GM12891 (cell line): ENCODE results near the gene AGPAT3.

ENCODE experiments used
- PAX5 ChIP-seq: IDR thresholded peaks from 2 replicates; pipeline ENCODE4 v1.6.1; 2011; ENCODE audit warnings: low read length, moderate library complexity, mild to moderate bottlenecking; ENCODE audit not compliant: insufficient read depth, severe bottlenecking
- POLR2A ChIP-seq: IDR thresholded peaks from 2 replicates; pipeline ENCODE4 v1.6.1; 2011; ENCODE audit warnings: low read depth, low read length, control low read depth
- POLR2AphosphoS5 ChIP-seq: IDR thresholded peaks from 2 replicates; pipeline ENCODE4 v1.6.1; 2011; ENCODE audit warnings: low read depth, low read length, control low read depth
- SPI1 ChIP-seq: IDR thresholded peaks from 2 replicates; pipeline ENCODE4 v1.6.1; 2011; ENCODE audit warnings: low read depth, low read length, control low read depth
- TAF1 ChIP-seq: IDR thresholded peaks from 2 replicates; pipeline ENCODE4 v1.6.1; 2011; ENCODE audit warnings: low read depth, low read length, control low read depth

DNA sequence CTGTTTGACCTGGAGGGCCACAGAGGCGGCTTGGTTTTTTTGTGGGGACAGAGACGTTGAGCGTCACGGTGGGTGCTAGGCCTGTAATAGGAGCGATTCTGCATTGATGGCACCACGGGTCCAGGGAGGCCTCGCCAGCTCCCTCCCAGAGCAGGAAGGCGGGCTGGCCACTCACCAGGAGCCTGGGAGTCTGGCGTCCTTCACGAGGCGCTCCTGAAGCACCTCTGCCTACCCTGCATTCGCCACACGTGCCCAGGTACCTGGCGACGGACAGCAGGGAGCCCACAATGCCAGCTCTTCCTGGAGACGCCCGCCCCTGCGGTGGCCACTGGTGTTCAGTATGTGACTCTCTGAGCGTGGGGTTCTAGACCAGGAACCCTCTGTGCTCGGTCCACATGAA is 77.2 kb downstream of the AGPAT3 start:
- TF ChIP-seq PAX5, result no peak
- no peak for TF ChIP-seq POLR2A
- TF ChIP-seq SPI1, result no peak
- TF ChIP-seq POLR2AphosphoS5, result no peak
- TF ChIP-seq TAF1, result no peak
